GM21367 (cell line): ENCODE data around the gene FOXP1.

ENCODE experiments used
- ATAC-seq: cut with Tn5 transposase; IDR thresholded peaks from one replicate; pipeline ENCODE4 v1.9.1; 2021; ENCODE audit not compliant: unreplicated experiment

FOXP1 gene

DNA sequence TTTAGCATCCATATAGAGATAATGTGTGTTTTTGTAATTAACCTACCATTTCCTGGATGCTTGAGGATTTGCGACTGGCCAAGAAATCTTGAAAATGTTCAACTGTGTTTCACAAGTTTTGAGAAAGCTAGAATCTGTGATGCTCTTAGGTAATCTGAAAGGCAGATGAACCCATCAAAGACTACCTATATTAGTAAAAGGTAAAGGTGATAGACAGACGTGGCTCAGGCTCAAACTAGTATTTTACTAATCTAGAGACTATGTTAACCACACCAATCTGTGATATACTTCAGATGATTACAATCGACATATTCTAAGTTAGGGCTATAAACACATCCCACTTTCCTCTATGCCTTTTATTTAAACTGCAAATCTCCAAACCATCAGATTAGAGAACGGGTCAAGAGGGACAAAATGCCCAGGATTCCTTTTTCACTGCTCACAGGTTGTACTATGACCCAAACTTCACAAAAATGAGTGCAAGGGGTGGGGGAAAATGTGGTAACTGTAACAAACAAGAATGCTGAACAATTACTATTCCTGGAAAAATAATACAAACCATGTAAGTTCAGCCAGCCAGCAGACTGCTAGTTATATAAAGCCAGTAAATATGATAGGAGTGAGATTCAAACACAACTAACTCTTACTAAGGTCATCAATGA is 295.1 kb downstream of the FOXP1 start:
- ATAC-seq = no peak

DNA sequence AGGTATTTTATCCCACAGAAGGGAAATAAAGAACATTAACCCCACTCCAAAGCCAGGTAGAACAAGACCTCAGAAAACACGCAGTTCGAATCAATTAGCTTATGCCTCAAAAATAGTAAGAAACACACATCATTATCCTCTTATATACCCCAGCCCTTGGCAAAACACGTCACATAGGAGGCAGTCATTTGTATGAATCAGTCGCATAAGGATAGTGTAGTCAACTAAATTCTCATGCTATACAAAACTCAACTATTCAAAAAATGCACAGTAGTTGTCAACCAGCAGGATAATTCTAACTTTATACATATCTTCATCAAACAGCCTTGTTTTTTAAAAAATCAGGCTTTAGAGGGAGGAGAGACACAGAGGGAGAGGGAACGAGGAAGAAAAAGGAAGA is 298.4 kb downstream of the FOXP1 start:
- no peak for ATAC-seq

DNA sequence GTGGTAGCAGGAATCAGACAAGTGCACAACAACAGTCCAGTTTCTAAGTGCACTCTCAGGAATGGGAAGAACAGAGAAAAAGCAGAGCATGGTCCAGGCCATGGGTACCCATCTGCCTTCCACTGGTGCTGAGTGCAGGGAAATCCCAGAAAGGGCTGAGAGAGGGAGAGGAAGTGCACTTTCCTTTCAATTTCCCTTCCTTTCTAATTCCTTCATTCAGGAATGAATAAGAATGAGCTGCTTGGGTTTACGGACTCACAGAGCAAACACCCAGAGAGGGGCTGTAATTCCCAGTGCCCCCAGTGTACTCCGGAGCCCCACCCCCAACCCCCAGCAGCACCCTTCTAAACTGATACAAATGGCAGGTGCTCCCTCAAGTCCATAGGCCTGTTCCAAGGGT is 300.6 kb downstream of the FOXP1 start:
- ATAC-seq = no peak

DNA sequence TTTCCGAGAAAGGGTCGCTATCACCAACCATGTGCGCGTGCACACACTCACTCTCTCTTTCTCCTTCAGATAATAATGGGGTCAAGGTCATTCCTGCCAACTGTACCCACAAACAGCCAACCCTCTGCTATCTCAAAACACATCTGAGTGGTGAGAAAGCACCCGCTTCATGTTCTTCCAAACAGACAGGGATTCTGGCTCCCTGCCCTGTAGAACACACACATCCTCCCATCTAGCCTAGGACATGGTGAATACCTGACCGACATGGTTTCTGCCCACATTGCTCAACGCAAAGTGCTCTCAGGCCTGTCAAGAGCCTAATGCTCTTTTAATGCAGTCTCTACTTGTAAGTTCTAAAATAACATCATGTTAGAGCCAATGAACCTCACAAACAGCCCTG is 302.2 kb downstream of the FOXP1 start:
- ATAC-seq = no peak

- no peak for ATAC-seq
These were observed 306.2 kb downstream of the FOXP1 start for GRCh38 chr3:71277341-71277740.

- no peak for ATAC-seq
These were observed 307.0 kb downstream of the FOXP1 start for GRCh38 chr3:71276531-71276930.

GRCh38 chr3:71273453-71273852 is 310.1 kb downstream of the FOXP1 start:
- no peak for ATAC-seq

- no peak for ATAC-seq
These were observed 311.9 kb downstream of the FOXP1 start for GRCh38 chr3:71271596-71271995.

GRCh38 chr3:71269906-71270305 is 313.6 kb downstream of the FOXP1 start:
- no peak for ATAC-seq

GRCh38 chr3:71268462-71268999 is 315.0 kb downstream of the FOXP1 start:
- no peak for ATAC-seq

GRCh38 chr3:71266875-71267274 is 316.7 kb downstream of the FOXP1 start:
- no peak for ATAC-seq

DNA sequence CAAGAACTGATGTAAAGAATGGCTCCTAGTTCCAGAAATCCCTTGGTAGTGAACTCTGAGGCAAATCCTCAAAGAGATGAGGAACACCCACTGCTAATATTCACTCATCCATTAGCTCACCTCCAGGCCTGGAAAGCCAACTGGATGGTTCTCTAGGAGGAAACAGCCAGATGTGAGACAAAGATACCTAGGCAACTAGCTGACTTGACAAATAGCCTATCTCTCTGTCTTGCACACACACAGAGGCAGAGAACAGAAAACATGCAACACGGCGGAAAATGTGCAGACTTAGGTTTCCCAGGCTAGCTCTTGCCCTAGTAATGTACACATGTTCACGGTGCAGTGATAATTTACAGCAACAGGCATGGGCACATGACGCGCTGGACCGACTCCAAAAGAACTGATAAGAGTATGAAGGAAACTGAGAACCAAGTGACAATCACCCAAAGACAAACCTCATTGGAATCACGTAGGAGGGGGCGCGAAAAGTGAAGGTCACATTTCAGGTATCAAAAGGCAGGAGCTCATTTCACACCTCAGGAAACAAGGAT is 318.1 kb downstream of the FOXP1 start:
- ATAC-seq = no peak

- no peak for ATAC-seq
These were observed 318.7 kb downstream of the FOXP1 start for GRCh38 chr3:71264840-71265239.

DNA sequence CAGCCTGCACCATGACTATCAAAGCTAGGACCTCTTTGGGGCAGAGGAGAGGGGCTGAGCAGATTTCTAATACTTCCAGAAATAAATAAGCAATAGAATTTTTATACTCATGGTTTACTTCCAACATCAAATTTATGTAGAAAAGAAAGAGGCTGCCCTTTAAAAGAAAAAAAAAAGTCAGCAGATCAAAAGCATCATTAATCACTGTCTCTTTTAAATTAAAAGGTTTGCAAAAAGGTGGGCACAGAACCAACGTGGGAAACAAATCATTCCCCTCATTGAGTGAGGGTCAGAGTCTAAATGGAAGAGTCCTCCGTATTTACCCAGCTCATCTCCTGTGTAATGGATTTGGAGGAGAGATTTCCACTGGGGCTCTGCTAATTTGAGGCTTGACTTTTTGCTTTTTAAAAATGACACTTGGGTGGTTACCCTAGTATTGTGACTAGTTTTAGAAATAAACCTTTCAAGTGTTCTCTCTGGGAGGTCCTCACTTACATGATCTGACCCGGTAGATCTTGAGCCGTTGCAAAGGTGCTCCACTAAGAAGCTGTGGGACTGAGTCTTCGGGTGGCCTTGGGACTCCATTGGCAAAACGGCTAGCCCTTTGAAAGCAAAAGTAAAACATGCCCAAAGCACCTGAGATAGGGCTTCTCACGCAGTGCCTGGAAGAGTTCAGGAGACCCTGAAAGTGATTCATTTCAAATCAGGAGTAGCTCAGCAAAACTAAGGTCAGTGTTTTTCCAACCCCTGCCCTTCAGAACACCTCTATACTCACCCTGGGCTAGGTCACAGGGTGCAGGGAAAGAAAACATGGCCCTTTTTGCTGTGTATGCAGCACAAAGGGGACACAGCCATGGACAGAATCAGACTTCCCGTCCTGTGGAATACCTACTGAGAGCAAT is 320.9 kb downstream of the FOXP1 start:
- ATAC-seq = no peak

- no peak for ATAC-seq
These were observed 322.7 kb downstream of the FOXP1 start for GRCh38 chr3:71260782-71261181.

- ATAC-seq = no peak
These were observed 325.0 kb downstream of the FOXP1 start for GRCh38 chr3:71258526-71258925.

DNA sequence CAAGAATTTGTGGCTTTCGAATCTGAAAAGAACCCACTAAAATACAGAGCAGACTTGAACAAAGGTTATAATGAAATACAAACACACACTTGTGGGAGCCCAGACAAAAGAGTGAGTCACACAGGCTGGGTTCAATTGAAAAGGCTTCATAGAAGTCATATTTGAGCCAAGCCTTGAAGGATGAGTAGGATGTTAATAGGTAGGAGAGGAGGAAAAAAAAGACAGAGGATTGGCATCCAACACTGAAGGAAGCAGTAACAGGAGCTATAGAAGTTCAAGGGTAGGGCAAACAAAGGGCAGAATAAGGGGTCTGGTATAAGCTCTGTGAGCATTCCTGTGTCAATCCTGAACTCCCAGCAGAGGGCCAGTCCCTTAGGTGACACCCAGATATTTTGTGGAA is 325.4 kb downstream of the FOXP1 start:
- no peak for ATAC-seq

- no peak for ATAC-seq
These were observed 328.0 kb downstream of the FOXP1 start for GRCh38 chr3:71255498-71255897.

DNA sequence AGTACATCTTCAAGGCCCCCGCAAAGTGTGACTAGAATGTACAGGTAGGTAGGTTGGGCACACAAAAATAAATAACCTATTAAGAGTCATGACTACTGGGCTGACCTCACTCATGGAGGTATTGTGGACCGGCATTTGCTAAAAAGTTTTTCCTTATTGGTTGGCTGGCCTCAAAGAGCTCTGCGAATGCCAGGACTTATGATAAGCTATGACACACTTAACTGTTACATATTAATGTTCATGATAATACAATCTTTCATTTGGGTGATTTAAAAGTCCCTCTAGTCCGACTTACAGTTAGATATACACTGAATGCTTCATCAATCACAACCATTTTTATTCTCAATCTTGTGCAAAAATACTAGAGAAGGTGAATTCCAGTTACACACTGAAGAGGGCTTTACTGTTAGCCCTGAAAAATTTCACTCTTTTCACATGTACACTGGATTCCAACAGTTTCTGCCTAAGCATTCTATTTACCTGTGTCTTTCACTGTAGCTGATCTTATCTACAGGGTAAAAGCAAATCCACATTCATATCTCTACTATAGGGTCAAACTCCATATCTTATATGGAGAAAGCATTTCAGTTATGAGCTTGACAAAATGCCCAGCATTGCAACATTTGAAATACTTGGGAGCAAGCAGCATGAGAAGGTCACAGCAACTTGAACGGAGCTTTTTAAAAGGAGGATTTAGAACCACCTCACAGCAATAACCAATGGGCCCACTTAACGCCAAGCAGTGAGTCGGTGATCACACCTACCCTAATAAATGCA is 329.1 kb downstream of the FOXP1 start:
- no peak for ATAC-seq

DNA sequence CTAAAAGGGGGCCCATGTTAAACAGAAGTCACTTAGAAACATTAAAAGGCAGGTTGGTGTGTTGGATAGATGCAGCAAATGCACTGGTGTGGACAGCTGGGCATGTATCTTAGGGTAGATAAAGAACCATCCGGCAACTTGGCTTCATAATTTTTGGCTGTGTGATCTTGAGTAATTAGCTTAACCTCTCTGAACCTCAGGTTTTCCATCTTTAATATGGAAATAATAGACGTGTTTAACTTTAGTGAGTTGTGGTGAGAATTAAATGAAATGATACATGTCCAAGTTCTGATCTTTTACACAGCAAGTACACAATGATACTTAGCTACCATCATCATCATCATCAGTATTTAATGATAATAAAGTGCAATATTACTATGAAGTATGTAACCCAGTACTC is 330.4 kb downstream of the FOXP1 start:
- no peak for ATAC-seq

DNA sequence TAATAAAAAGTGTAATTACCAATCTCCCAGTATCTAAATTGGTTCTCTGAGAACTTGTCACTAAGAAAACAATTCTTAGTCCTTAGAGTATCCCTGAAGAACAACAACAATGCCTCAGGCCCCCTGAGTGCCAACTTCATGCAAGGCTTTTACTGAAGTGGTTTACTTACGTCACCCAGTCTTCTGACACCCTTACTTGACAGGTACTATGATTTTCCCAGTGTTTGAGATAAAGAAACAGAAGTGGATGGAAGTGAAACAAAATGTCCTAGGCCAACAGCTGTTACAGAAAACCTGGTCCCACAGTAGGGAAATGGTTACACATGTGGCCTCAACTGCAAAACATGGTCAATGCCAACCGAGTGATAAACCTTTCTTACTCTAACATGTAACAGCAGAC is 331.1 kb downstream of the FOXP1 start:
- ATAC-seq = no peak
